Epidermal melanocyte (primary cell): ENCODE results near the gene GRK1.

Source experiments
- DNase-seq: peaks from one replicate; pipeline ENCODE4 v3.0.0; 2011; ENCODE audit warnings: low spot score; ENCODE audit not compliant: insufficient read length

Gene GRK1

GRCh38 chr13:113756441-113757097 lies 89.5 kb downstream of the GRK1 start:
- DNase-seq, result no peak

GRCh38 chr13:113758651-113759524 lies 91.9 kb downstream of the GRK1 start, which contains the start of gene TMEM255B:
Gene TMEM255B (plus strand): TSS chr13:113759226. CDS start chr13:113759270, 44 bp downstream.
- peak; percentile 98 for DNase-seq

- peak; percentile 54 for DNase-seq
Observed at GRCh38 chr13:113759525-113760137, 92.6 kb downstream of the GRK1 start.

- no peak for DNase-seq
Observed at GRCh38 chr13:113761136-113761535, 94.1 kb downstream of the GRK1 start.

GRCh38 chr13:113762075-113762474 lies 95.1 kb downstream of the GRK1 start:
- DNase-seq, result no peak

GRCh38 chr13:113762538-113762937 lies 95.5 kb downstream of the GRK1 start:
- no peak for DNase-seq

- no peak for DNase-seq
Observed at GRCh38 chr13:113763254-113763653, 96.2 kb downstream of the GRK1 start.

GRCh38 chr13:113763961-113764792 lies 97.2 kb downstream of the GRK1 start:
- no peak for DNase-seq

GRCh38 chr13:113764793-113765563 lies 98.0 kb downstream of the GRK1 start:
- DNase-seq, result no peak

GRCh38 chr13:113765564-113765910 lies 98.5 kb downstream of the GRK1 start:
- peak; percentile 46 for DNase-seq

GRCh38 chr13:113766035-113766800 lies 99.2 kb downstream of the GRK1 start:
- no peak for DNase-seq

- no peak for DNase-seq
Observed at GRCh38 chr13:113767366-113767765, 100.3 kb downstream of the GRK1 start.

- no peak for DNase-seq
Observed at GRCh38 chr13:113768018-113768905, 101.2 kb downstream of the GRK1 start.

- DNase-seq, result no peak
Observed at GRCh38 chr13:113769106-113769505, 102.1 kb downstream of the GRK1 start.

- DNase-seq, result no peak
Observed at GRCh38 chr13:113769881-113770280, 102.9 kb downstream of the GRK1 start.

GRCh38 chr13:113770441-113770840 lies 103.4 kb downstream of the GRK1 start:
- DNase-seq, result no peak

- DNase-seq, result no peak
Observed at GRCh38 chr13:113770937-113771336, 103.9 kb downstream of the GRK1 start.

- no peak for DNase-seq
Observed at GRCh38 chr13:113771709-113772331, 104.8 kb downstream of the GRK1 start.
